ENCODE results near the gene BEX1.

BEX1 gene

DNA sequence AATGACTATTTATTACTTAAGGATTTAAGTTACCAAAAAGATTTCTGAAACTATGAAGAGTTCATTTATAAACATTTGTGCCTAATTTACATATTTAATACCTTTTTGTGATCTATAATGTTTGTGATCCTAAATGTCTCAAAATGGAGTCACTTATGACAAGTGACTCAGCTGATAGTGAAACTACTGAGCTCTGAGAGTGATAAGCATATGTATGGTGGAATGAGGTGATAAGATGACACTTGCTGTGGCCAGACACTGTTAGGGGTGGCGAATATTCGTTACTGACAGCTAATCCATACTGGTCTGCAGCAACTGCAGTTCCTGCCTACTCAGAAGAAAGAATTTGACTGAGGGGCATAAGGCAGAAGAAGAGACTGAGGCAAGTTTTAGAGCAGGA is 34.5 kb upstream of the BEX1 start:
- no peak for DNase-seq (ENCODE audit: low read depth)
- TF ChIP-seq, protein P1, sequence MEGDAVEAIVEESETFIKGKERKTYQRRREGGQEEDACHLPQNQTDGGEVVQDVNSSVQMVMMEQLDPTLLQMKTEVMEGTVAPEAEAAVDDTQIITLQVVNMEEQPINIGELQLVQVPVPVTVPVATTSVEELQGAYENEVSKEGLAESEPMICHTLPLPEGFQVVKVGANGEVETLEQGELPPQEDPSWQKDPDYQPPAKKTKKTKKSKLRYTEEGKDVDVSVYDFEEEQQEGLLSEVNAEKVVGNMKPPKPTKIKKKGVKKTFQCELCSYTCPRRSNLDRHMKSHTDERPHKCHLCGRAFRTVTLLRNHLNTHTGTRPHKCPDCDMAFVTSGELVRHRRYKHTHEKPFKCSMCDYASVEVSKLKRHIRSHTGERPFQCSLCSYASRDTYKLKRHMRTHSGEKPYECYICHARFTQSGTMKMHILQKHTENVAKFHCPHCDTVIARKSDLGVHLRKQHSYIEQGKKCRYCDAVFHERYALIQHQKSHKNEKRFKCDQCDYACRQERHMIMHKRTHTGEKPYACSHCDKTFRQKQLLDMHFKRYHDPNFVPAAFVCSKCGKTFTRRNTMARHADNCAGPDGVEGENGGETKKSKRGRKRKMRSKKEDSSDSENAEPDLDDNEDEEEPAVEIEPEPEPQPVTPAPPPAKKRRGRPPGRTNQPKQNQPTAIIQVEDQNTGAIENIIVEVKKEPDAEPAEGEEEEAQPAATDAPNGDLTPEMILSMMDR (IDR thresholded peaks at IDR 0.05; ENCODE audit: insufficient read depth, low read depth, low read length, missing control alignments): no peak
- no peak overlapping the region for H3K4me3 ChIP-seq (ENCODE audit: low read depth, low read length)

DNA sequence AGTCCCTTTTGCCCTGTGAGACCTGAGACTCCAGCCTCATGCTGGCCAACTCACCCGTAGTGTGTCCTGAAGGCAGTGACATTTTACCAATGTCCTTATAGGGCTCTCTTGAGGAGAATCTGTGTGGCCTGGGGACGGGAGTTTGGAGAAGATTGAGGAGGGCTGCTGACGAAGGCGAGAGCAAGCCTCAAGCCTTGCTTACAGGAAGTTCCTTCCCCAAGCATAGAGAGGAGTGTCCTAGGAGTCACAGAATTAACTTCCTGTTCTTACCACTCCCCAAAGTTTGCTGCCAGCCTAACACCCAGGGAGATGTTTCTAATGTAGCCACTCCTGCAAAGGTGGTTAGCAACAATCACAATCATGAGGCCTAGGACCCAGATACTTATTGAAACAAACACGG is 29.0 kb upstream of the BEX1 start, which contains the start of gene NXF3:
Gene NXF3 (minus strand): TSS at position 202 of the 400 bp plus-strand sequence. CDS start 120 bp downstream, at position 82.
- H3K4me3 ChIP-seq (ENCODE audit: low read depth, low read length): no peak within 1 kb of the TSS
- DNase-seq (ENCODE audit: low read depth): no peak
- TF ChIP-seq, protein P1 (IDR thresholded peaks at IDR 0.05; ENCODE audit: insufficient read depth, low read depth, low read length, missing control alignments): no peak

DNA sequence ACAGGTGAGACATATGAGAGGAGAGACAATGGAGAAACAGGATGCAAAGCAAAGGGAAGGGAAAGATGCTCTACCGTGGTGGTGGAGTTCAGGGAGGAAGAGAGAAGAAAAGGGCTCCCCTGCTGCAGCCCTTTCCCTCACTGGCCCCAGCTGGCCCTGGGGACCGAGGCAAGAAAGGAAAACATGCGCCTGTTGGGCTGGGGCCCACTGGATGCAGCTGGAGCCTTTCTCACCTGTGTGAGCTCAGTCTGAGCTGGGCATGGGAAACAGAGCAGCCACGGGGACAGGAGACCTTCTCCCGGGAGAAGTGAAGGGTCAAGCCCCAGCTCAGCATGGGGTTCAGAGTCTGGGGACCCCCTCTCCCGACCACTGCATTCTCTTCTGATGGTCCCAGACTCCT is 17.1 kb upstream of the BEX1 start:
- DNase-seq (ENCODE audit: low read depth): no peak
- no peak overlapping the region for H3K4me3 ChIP-seq (ENCODE audit: low read depth, low read length)
- TF ChIP-seq, protein P1 (IDR thresholded peaks at IDR 0.05; ENCODE audit: insufficient read depth, low read depth, low read length, missing control alignments): no peak

DNA sequence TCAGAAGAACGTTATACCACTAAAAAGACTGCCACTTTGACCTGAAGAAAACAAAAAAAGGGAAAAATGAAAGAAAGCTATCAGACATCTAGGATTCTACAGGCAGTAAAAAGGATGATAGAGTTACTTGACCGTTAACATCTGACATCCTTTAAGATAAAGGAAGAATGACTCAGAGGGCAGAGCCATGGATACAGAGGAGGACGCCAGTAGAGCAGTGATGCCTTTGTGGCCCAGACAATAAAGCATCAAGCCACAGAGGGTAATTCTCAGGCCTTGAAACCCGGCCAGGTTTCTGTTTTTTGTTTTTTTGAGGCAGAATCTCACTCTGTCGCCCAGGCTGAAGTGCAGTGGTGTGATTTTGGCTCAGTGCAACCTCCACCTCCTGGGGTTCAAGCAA is 9.5 kb upstream of the BEX1 start:
- no peak for DNase-seq (ENCODE audit: low read depth)
- H3K4me3 ChIP-seq (ENCODE audit: low read depth, low read length): no peak overlapping the region
- TF ChIP-seq, protein P1 (IDR thresholded peaks at IDR 0.05; ENCODE audit: insufficient read depth, low read depth, low read length, missing control alignments): no peak

DNA sequence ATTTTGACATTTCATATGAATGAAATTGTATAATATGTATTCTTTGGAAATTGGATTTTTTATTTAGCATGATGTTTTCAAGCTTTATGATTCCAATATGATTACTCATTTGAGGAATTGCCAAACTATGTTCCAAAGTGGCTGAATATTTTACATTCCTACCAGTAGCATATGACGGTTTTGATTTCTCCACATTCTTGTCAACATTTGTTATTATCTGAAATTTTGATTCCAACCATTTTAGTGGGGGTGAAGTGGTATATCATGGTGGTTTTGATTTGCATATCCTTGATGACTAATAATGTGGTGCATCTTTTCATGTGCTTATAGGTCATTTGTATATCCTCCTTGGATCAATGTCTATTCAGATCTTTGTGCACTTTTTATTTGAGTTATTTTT is 2.6 kb upstream of the BEX1 start:
- DNase-seq (ENCODE audit: low read depth): no peak
- H3K4me3 ChIP-seq (ENCODE audit: low read depth, low read length): no peak overlapping the region
- TF ChIP-seq, protein P1 (IDR thresholded peaks at IDR 0.05; ENCODE audit: insufficient read depth, low read depth, low read length, missing control alignments): no peak

DNA sequence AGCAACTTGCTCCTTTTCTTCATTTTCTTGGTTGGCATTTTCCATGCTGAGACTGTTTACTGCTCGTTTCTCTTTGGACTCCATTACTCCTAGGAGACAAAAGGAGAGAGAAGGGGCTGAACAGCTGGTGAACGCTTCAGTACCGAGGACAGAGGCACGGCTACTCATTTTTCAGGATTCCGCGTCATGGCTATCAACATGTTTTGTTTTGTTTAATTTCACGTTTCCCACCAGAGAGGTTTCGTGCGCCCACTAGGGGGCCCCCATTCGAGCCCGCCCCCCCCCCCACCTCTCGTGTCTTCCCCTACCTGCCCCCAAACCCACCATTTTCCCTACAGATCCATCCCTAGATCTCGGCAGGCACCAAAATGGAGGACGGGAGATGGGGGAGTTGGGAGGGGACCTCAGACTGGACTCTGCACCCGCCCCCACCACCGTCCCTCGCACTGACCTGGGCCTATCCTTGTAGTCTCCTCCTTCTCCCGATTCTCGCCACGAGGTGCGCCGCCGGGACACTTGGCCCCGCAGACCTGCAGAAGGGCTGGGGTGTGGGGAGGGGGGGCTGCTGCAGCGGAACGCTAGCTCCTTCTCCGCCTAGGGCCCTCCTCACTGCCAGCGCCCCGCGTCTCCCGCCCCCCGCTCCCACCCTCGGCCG is 653 bp downstream of the BEX1 start:
- TF ChIP-seq, protein P1 (IDR thresholded peaks at IDR 0.05; ENCODE audit: insufficient read depth, low read depth, low read length, missing control alignments): no peak
- no peak for DNase-seq (ENCODE audit: low read depth)
- no peak overlapping the region for H3K4me3 ChIP-seq (ENCODE audit: low read depth, low read length)

DNA sequence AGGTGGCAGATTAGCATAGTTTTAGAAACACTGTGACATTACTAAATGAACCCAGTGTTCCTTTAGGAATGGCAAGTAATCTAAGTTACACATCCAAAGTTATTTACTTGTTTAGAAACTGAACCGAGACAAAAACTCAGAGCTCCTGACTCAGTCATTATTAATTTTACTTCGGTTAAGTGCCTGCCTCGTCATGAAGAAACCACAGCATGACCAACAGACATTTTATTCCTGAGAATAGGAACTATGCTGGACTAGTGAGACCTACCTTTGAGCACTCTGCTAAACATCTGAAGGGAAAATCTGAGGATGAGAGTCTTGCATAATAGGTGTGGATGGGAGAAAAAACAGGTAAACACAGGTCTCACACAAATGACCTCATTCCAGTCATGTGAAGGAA is 2.5 kb downstream of the BEX1 start:
- no peak overlapping the region for H3K4me3 ChIP-seq (ENCODE audit: low read depth, low read length)
- DNase-seq (ENCODE audit: low read depth): no peak
- TF ChIP-seq, protein P1 (IDR thresholded peaks at IDR 0.05; ENCODE audit: insufficient read depth, low read depth, low read length, missing control alignments): no peak
